Brain microvascular endothelial cell (primary cell): Measurements from ENCODE around the gene NAALAD2.
A peak's percentile ranks its signal among the peaks of the same experiment; 100 is the strongest.
"Not testable (repeated sequence)": the region's sequence is repeated elsewhere in the genome, so short reads cannot be mapped to it uniquely, and the experiment has no call there.

ENCODE experiments used
- DNase-seq: peaks from one replicate; pipeline ENCODE4 v3.0.0-alpha.2; 2020
- H3K27ac ChIP-seq: fragments of 250-450 bp; sonication (Bioruptor Pico); 2 replicates; pipeline ENCODE4 v1.5.1; 2020; ENCODE audit warnings: mild to moderate bottlenecking, moderate library complexity
- H3K27me3 ChIP-seq: fragments of 250-450 bp; sonication (Bioruptor Pico); replicated peaks from 2 replicates; pipeline ENCODE4 v1.5.1; 2020; ENCODE audit warnings: mild to moderate bottlenecking
- H3K36me3 ChIP-seq: fragments of 250-450 bp; sonication (Bioruptor Pico); replicated peaks from 2 replicates; pipeline ENCODE4 v1.5.1; 2020; ENCODE audit warnings: mild to moderate bottlenecking
- H3K4me3 ChIP-seq: 2 replicates; pipeline ENCODE4 v1.5.1; 2011; ENCODE audit warnings: low read depth, mild to moderate bottlenecking, control low read depth, low read length, moderate library complexity
- in situ Hi-C: cut with HindIII; loops from 2 replicates; pipeline ENCODE4 v1.10.0; 2017; ENCODE audit warnings: low sequenced_read_pairs, low pct_ligation_motif_present
- TF ChIP-seq, protein P1 (sequence below): IDR thresholded peaks from 2 replicates; pipeline ENCODE4 v1.5.1; 2011; ENCODE audit warnings: low read depth, mild to moderate bottlenecking, moderate library complexity, low read length, control low read depth, inconsistent platforms; ENCODE audit errors: missing control alignments

The NAALAD2 gene

GRCh38 chr11:90124371-90124770 is 10.1 kb upstream of the NAALAD2 start:
- no peaks in the 10 kb centered on the region for H3K36me3 ChIP-seq
- H3K4me3 ChIP-seq = no peak overlapping the region
- no peaks in the 10 kb centered on the region for H3K27me3 ChIP-seq
- H3K27ac ChIP-seq = peak overlapping the region; percentile 10
- TF ChIP-seq, protein P1, sequence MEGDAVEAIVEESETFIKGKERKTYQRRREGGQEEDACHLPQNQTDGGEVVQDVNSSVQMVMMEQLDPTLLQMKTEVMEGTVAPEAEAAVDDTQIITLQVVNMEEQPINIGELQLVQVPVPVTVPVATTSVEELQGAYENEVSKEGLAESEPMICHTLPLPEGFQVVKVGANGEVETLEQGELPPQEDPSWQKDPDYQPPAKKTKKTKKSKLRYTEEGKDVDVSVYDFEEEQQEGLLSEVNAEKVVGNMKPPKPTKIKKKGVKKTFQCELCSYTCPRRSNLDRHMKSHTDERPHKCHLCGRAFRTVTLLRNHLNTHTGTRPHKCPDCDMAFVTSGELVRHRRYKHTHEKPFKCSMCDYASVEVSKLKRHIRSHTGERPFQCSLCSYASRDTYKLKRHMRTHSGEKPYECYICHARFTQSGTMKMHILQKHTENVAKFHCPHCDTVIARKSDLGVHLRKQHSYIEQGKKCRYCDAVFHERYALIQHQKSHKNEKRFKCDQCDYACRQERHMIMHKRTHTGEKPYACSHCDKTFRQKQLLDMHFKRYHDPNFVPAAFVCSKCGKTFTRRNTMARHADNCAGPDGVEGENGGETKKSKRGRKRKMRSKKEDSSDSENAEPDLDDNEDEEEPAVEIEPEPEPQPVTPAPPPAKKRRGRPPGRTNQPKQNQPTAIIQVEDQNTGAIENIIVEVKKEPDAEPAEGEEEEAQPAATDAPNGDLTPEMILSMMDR = no peak
- in situ Hi-C loops = no loop called here
- peak; percentile 46 for DNase-seq

GRCh38 chr11:90124946-90125345 is 9.5 kb upstream of the NAALAD2 start:
- Histone ChIP-seq H3K4me3 (no peak overlapping the region), H3K27ac (no peak overlapping the region), H3K27me3 (no peaks in the 10 kb centered on the region), H3K36me3 (no peaks in the 10 kb centered on the region)
- in situ Hi-C loops = no loop called here
- TF ChIP-seq, protein P1 = no peak
- no peak for DNase-seq

GRCh38 chr11:90133560-90134477 is 644 bp upstream of the NAALAD2 start:
- peak overlapping the region; percentile 68 for H3K4me3 ChIP-seq
- H3K27ac ChIP-seq = no peak overlapping the region

GRCh38 chr11:90135016-90135415 is 553 bp downstream of the NAALAD2 start:
- in situ Hi-C loops = no loop called here
- TF ChIP-seq, protein P1 = no peak
- H3K27me3 ChIP-seq = no peaks in the 10 kb centered on the region
- H3K36me3 ChIP-seq = no peaks in the 10 kb centered on the region
- peak overlapping the region; percentile 68 for H3K4me3 ChIP-seq
- no peak for DNase-seq
- H3K27ac ChIP-seq = no peak overlapping the region

More at GRCh38 chr11:90133560-90134477, 644 bp upstream of the NAALAD2 start:
- no peaks in the 10 kb centered on the region for H3K36me3 ChIP-seq
- no peak for DNase-seq
- H3K27me3 ChIP-seq = no peaks in the 10 kb centered on the region
- in situ Hi-C loops = no loop called here
- TF ChIP-seq, protein P1 = no peak

- Histone ChIP-seq H3K27me3 (no peaks in the 10 kb centered on the region), H3K4me3 (no peak overlapping the region), H3K27ac (no peak overlapping the region), H3K36me3 (no peaks in the 10 kb centered on the region)
- no peak for DNase-seq
- in situ Hi-C loops = no loop called here
- TF ChIP-seq, protein P1 = peak; percentile 13
These were observed 14.4 kb downstream of the NAALAD2 start for GRCh38 chr11:90148900-90149299.

DNA sequence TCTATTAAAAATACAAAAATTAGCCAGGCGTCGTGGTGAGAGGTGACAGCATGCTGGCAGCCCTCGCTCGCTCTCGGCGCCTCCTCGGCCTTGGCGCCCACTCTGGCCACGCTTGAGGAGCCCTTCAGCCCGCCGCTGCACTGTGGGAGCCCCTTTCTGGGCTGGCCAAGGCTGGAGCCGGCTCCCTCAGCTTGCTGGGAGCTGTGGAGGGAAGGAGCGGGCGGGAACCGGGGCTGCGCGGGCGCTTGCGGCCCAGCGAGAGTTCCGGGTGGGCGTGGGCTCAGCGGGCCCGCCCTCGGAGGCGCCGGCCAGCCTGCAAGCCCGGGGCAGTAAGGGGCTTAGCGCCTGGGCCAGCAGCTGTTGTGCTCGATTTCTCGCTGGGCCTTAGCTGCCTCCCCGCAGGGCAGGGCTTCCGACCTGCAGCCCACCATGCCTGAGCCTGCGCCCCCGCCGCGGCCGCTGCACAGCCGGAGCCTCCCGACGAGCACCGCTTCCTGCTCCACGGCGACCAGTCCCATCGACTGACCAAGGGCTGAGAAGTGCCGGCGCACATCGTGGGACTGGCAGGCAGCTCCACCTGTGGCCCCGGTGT is 32.6 kb downstream of the NAALAD2 start:
- in situ Hi-C loops, DNase-seq, H3K27ac ChIP-seq, H3K36me3 ChIP-seq, H3K27me3 ChIP-seq, H3K4me3 ChIP-seq: not testable (repeated sequence)

DNA sequence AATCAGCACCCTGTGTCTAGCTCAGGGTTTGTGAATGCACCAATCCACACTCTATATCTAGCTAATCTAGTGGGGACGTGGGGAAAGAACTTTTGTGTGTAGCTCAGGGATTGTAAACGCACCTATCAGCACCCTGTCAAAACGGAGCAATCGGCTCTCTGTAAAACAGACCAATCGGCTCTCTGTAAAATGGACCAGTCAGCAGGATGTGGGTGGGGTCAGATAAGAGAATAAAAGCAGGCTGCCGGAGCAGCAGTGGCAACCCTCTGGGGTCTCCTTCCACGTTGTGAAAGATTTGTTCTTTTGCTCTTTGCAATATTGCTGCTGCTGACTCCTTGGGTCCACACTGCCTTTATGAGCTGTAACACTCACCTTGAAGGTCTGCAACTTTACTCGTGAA is 33.2 kb downstream of the NAALAD2 start:
- in situ Hi-C loops, DNase-seq, H3K27ac ChIP-seq, H3K36me3 ChIP-seq, H3K4me3 ChIP-seq, H3K27me3 ChIP-seq: not testable (repeated sequence)
